Pancreas (tissue), 10 donors: ENCODE measurements around the gene PARVA. TPM values are rescaled to one million over a fixed set of nuclear protein-coding genes. Genes with fewer than 3 reads are reported as not detected.

Source experiments
- ATAC-seq, 4 donors: fragments of 200-7000 bp; cut with Tn5 transposase; one replicate each; pipeline versions ENCODE4 v1.8.0 to v1.9.1; 2020; ENCODE audit warnings: mild to moderate bottlenecking in 4 of 4, moderate library complexity in 4 of 4
- DNase-seq, 6 donors: peaks; one replicate each; pipeline ENCODE4 v3.0.0-alpha.2; 2020
- FAIRE-seq: peaks from 2 replicates; lab custom pipeline; 2012; peaks lifted over from hg19 to GRCh38; lab: Jason Lieb, UNC
- H3K27ac ChIP-seq, 4 donors: fragments of 200-600 bp; sonication (generic); 1 replicate in 3 of 4; 2 replicates in 1 of 4; pipeline versions ENCODE4 v1.5.0 to v1.8.0; 2020
- H3K27me3 ChIP-seq, 4 donors: fragments of 200-600 bp; one replicate each; pipeline ENCODE4 v1.8.0; 2021
- H3K36me3 ChIP-seq, 3 donors: fragments of 200-600 bp; sonication (generic) in 1 of 3; one replicate each; pipeline versions ENCODE4 v1.5.0 to v1.8.0; 2020 to 2021
- H3K4me1 ChIP-seq, 3 donors: fragments of 200-600 bp; one replicate each; pipeline ENCODE4 v1.8.0; 2021
- H3K4me3 ChIP-seq, 4 donors: fragments of 200-600 bp; sonication (generic) in 2 of 4; one replicate each; pipeline versions ENCODE4 v1.5.0 to v1.8.0; 2020 to 2021
- H3K9me3 ChIP-seq, 4 donors: fragments of 200-600 bp; one replicate each; pipeline ENCODE4 v1.8.0; 2021
- CTCF ChIP-seq, 4 donors: fragments of 200-600 bp; sonication (generic) in 3 of 4; IDR thresholded peaks; one replicate each; pipeline versions ENCODE4 v1.5.0 to v1.8.0; 2021; ENCODE audit warnings: antibody characterized with exemption in 4 of 4
- WGBS, 2 donors: extraction: QIAGEN DNeasy Blood & Tissue Kit; methylation state at CpG; one replicate each; pipeline ENCODE4 v1.1.7; 2013; 5-methylcytosine and 5-hydroxymethylcytosine counted together
- intact Hi-C, 3 donors: fragments of 100-400 bp; cut with DNase I; formaldehyde crosslinking; loops; one replicate each; pipeline versions ENCODE4 v1.11.1 to v1.14.2; 2022
- polyA plus RNA-seq, 2 donors: library from polyadenylated mRNA; stranded (reverse); fragments of 200-250 nt; gene quantifications; one replicate each; pipeline ENCODE4 v1.2.3, GENCODE V29; 2013
- total RNA-seq, 6 donors: library from RNA; stranded (reverse); fragmentation: NEBNext Ultra II Directional in 4 of 6; extraction: Animal tissue kit (Norgen Biotek cat#: 25700) in 4 of 6; gene quantifications; one replicate each; pipeline versions ENCODE4 v1.2.1 to v1.2.4, GENCODE V29; 2021 to 2023
- donor health status: healthy with polysubstance abuse.
- donor health status: DM: no; HTN: no; CAD: no; lungs with moderate emphysema.
- donor health status: DM: no; HTN: no; CAD: no.
- donor health status: control.
- donor health status: control.
- donor health status: Bipolar disorder and iron deficiency.
- donor health status: DM: yes; HTN: yes; CAD: no.
- donor health status: DM: no; HTN: no; CAD: no.
- donor health status: DM: no; HTN: no; CAD: no.
- donor health status: DM: yes; HTN: yes; CAD: no.

PARVA gene
- total RNA-seq (10 to 100 TPM; 37.5 to 61.9 (median 47.6) TPM), polyA plus RNA-seq (10 to 100 TPM; 12.4 to 13.5 TPM)

DNA sequence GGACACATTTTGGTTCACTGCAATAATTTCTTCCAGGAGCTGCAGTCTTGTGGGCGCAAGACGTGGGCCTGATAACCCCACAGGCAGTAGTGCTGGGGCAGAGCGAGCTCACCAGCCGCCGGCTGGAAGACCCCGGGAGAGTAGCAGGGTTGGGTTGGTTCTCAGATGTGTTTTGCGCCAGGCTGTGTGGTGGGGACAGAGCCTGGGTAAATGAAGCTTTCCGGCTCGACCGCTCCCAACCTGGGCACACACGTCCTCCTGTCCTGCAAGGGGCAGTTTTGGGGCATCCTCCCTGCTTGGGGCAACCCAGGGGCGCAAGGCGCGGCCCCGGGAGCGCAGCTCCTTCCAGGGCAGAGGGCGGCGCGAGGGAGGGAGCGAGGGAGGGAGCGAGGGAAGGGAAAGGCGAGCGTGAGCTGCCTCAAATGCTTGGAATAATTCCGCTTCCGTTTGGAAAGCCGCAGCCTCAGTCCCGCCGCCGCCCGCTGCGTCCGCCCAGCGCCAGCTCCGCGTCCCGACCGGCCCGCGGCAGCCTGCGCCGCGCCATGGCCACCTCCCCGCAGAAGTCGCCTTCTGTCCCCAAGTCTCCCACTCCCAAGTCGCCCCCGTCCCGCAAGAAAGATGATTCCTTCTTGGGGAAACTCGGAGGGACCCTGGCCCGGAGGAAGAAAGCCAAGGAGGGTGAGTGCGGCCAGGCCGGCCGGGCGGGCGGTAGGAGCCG lies at the start of gene PARVA:
Gene PARVA, plus strand, starts transcription at position 466 of the 718 bp plus-strand sequence. Its CDS starts 77 bp downstream, at position 543.
- no peak for TF ChIP-seq CTCF (IDR thresholded peaks at IDR 0.05)
- H3K27me3 ChIP-seq = no peaks in the 10 kb centered on the region
- intact Hi-C loops = no loop called here
- FAIRE-seq (no peak), DNase-seq (peak; percentile 58 to 87 (median 76)), ATAC-seq (peak; percentile 61 to 75 (median 66))
- 4 to 5% methylated on average over 52 to 55 of the region's 55 CpGs for WGBS, 2 donors
- H3K36me3 ChIP-seq = no peaks in the 10 kb centered on the region
- H3K9me3 ChIP-seq = no peaks in the 10 kb centered on the region
- H3K27ac ChIP-seq = peak within 1 kb of the TSS; percentile 95 to 98 (median 96)
- peak within 1 kb of the TSS; percentile 43 to 60 (median 58) for H3K4me3 ChIP-seq
- peaks cover 3 to 26% (median 5%) of the 10 kb centered on the region in 3 donors for H3K4me1 ChIP-seq

GRCh38 chr11:12329169-12329568 lies 48.2 kb upstream of the PARVA start:
- H3K27me3 ChIP-seq = no peaks in the 10 kb centered on the region
- no peak for FAIRE-seq
- no peak for TF ChIP-seq CTCF (IDR thresholded peaks at IDR 0.05)
- H3K27ac ChIP-seq = no peak overlapping the region
- peaks cover 0 to 5% (median 3%) of the 10 kb centered on the region in 3 donors for H3K4me1 ChIP-seq
- no peaks in the 10 kb centered on the region for H3K36me3 ChIP-seq
- 82 to 87% methylated on average over 4 of the region's 4 CpGs for WGBS, 2 donors
- intact Hi-C loops = loop anchor here in 2 of 3 donors (5.0 to 10.0 kb wide), 2 partner anchors 563 to 566 kb away; no protein-coding TSS in a partner anchor
- no peaks in the 10 kb centered on the region for H3K9me3 ChIP-seq
- DNase-seq = no peak
- ATAC-seq = no peak
- no peak overlapping the region for H3K4me3 ChIP-seq

DNA sequence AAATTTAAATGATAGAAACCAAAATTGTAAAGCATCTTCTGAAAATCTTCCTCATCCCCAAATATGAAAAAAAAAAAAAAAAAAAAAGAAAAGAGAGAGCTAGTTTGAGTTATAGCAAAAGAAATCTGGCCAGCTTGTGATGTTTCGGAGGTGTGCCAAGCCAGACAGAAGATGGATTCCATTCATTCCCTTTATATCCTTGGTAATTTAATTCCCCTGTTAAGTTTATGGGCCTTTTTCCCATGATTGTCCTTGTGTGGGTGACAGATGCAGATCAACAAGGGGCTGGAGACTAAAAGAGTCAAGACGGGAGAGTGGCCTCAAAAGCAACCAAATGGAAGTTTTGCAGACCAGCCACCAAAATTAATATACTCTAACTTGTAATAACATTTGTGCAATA lies 47.6 kb upstream of the PARVA start:
- intact Hi-C loops = loop anchor here in 2 of 3 donors (5.0 to 10.0 kb wide), 2 partner anchors 563 to 565 kb away; no protein-coding TSS in a partner anchor
- 77 to 78% methylated on average over 2 of the region's 2 CpGs for WGBS, 2 donors
- peak; percentile 9 for FAIRE-seq
- Histone ChIP-seq H3K4me3 (no peak overlapping the region), H3K36me3 (no peaks in the 10 kb centered on the region), H3K4me1 (peaks cover 0 to 5% (median 3%) of the 10 kb centered on the region in 3 donors), H3K27me3 (no peaks in the 10 kb centered on the region), H3K27ac (no peak overlapping the region), H3K9me3 (no peaks in the 10 kb centered on the region)
- TF ChIP-seq CTCF (IDR thresholded peaks at IDR 0.05) = no peak
- no peak for ATAC-seq
- DNase-seq = no peak

DNA sequence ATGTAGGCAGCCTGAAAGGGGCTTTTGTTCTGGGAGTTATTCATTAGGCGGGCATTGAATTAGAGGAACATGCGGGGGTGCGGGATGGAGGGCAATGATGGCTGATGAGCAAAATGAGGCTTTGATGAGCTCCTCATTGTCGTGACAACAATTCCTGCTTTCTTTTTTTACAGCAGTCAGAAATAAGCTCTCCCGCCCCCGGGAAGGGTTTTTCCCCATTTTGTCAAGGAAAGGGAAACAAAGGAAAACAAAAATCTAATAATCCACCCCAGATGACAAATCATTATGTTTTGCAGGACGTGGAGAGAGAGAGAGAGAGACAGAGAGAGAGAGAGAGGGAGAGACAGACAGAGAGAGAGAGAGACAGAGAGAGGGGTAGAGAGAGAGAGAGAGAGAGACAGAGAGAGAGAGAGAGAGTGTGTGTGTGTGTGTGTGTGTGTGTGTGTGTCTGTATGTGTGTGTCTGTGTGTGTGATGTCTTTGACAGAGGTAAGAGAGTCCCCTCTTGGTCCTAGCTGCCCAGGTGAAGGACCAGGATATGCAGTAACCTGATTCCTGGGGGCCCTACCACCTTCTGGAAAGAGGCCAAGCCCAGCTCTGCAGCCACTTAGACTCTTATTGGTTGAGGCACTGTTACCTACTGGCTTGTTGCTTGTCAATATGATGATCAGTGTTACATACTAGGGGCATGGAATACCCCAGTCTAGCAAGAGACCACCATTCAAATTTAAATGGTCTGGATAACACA lies 46.7 kb upstream of the PARVA start:
- Histone ChIP-seq H3K4me3 (no peak overlapping the region), H3K27ac (no peak overlapping the region), H3K9me3 (no peaks in the 10 kb centered on the region), H3K4me1 (peaks cover 0 to 5% (median 3%) of the 10 kb centered on the region in 3 donors), H3K27me3 (no peaks in the 10 kb centered on the region), H3K36me3 (no peaks in the 10 kb centered on the region)
- intact Hi-C loops = no loop called here
- ATAC-seq (peak; percentile 39 to 50 (median 44)), FAIRE-seq (no peak), DNase-seq (peak in 2 of 6 donors; percentile 21 to 28)
- no peak for TF ChIP-seq CTCF (IDR thresholded peaks at IDR 0.05)
- 46 to 63% methylated on average over 7 of the region's 7 CpGs for whole genome bisulfite sequencing, 2 donors
